SH-SY5Y (cell line): ENCODE measurements around the gene COLEC11.

Experiments used
- GATA2 ChIP-seq: IDR thresholded peaks from 2 replicates; pipeline ENCODE4 v1.6.1; 2011; ENCODE audit warnings: mild to moderate bottlenecking, low read depth, low read length
- GATA3 ChIP-seq: IDR thresholded peaks from 2 replicates; pipeline ENCODE4 v1.6.1; 2011; ENCODE audit warnings: low read depth, mild to moderate bottlenecking, low read length, moderate library complexity

The COLEC11 gene

DNA sequence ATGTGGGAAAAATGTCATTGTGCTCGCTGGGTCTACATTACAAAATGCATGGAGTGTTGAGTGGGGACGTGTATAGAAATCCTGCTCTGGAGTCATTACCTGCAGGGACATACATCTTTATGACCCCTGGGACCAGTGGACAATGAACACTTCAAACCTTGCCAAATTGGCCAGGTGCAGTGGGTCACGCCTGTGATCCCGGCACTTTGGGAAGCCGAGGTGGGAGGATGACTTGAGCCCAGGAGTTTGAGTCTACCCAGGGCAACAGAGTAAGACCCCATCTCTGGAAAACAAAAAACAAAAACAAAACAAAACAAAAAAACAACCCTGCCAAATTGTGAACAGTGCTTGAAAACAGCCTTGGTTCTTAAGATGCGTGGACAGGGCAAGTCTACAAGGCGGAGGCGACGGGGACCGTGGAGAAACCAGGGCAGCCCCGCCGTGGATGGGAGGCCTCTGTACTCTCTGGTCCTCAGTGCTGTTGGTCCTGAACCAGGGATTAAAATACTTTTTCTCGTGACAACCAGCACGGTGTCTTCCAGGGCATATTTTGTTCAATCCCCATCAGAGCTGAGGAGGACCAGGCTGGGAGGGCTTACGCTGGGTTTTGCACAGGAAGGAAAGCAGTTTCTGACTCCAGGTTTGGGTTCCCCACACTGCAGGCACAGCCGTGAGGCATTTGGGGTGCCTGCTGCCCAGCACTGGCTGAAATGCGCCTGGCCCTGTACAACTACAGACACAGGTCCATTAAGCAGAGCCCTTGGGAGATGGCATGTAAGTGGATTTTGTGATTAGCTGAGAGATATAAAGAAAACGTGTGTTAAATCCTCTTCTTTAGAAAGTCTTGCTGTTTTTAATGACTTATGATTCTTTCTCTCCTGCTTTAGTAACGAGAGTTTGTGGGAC lies 13.7 kb downstream of the COLEC11 start:
- TF ChIP-seq GATA3, result no peak
- peak; percentile 33 for TF ChIP-seq GATA2

DNA sequence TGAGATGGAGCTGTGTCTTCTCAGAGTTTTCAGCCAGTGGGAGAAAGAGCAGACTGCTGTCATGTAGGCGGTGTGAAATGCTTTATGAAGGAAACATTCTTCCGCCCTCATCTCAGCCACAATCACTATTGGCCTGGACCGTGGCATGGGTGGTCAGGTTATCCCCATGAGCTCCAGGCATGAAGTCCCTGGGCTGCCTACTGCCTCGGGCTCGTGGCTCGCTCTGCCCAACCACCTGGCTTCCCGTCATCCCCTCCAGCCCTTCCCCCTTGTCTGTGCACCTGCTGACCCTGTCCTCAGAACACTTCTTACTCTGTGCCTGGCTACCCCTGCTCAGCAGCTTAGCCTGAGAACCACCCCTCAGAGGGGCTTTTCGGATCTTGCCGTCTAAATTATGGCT lies 15.5 kb downstream of the COLEC11 start:
- TF ChIP-seq GATA2, result no peak
- no peak for TF ChIP-seq GATA3

DNA sequence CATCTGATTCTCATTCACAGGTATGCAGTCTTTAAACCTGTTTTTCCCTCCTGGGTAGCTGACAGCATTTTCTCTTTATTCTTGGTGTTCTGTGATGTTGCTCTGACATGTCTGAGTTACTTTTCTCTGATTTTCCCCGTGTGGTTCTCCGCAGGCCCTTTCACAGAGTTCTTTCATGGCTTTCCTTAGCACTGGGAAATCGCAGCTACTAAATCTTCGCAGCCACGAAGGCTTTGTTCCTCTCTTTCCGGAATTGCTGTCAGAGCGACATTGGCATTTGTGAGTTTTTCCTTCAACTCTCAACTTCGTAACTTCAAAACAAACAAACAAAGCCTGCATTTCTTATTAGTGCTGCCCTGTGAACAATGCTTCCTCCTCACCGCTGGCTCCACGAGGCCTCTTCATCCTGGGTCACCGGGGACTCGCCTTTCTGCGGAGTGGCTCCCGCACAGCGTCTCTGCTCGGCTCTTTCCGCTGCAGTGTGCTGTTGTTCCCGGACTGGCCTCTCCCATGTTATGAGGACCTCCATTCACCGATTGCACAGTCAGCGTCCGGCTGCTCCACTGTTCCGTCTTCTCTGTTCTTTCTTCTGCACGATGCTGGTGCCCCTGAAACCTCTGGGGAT lies 16.1 kb downstream of the COLEC11 start:
- TF ChIP-seq GATA2, result no peak
- TF ChIP-seq GATA3, result no peak

DNA sequence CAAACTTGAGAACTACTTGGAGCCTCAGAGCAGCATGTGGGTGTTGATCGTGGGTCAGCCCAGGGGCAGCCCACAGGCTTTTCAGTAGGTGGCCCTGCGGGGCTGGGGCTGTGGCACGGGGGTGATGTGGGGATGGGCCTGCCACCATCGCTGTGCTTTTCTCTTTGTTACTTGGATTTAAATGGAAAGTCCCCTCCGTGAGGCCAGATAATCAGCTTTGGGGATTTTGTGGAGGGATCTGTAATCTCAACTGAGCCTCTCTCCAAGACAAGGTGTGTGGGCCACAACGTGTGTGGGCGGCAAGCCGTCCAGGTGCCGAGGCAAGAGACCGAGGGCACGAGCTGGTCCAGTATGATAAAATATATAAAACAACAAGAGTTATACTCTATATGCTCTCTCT lies 16.7 kb downstream of the COLEC11 start:
- TF ChIP-seq GATA2 (no peak), GATA3 (no peak)

DNA sequence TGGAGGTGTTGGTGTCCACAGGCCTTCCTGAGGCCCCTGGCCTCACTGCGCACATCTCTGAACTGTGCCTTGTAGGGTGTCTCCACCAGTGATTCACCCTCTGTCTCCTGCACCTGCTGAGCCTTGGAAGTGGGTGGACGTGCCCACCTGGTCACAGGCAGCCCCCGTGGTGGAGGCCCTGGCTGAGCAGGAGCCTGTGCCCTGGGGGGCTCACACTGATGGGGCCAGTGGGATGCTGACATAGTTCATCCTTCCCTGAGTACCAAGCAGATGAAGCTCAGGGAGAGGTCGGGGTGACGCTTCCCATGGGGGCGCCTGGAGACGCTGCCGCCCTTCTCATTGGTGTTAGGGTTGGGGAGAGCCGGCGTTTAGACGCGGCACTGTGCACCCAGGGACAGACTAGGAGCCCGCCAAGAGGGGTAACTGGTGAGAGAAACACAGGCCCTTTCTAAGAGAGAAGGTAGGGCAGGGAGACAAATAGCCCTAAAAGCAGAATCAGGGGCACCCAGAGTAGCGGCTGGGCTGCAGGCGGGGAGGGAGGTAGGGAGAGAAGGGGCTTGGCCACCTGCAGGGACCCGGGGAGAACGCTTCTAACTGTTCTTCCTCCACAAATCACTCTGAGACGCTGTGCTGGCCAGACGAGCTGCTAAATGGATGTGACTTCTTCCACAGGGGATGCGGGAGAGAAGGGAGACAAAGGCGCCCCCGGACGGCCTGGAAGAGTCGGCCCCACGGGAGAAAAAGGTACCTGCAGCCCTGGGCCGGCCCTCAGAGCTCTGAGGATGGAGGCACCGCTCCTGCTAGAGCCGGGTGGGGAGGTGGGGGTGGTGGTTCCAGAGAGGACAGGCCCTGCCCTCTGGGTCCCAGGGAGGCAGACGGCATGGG lies 18.0 kb downstream of the COLEC11 start:
- TF ChIP-seq GATA3 (no peak), GATA2 (no peak)

DNA sequence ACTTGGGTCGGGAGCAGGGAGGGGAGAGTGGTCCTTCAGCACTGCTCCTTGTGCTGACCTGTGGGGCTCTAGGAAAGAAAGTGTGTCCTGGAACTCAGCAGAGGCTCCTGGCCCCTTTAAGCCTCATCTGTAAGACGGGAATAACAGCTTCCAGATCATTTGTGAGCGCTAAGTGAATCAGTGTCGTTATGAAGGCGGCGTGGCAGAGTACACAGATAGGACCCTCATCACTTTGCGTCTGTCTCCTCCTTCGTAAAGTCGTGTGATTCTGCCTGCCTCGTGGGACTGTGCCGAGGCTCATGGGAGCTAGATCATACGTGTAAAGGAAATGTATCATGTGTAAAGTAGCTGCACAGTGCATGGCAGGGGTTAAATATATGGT lies 18.6 kb downstream of the COLEC11 start:
- TF ChIP-seq GATA3, result no peak
- TF ChIP-seq GATA2, result no peak

DNA sequence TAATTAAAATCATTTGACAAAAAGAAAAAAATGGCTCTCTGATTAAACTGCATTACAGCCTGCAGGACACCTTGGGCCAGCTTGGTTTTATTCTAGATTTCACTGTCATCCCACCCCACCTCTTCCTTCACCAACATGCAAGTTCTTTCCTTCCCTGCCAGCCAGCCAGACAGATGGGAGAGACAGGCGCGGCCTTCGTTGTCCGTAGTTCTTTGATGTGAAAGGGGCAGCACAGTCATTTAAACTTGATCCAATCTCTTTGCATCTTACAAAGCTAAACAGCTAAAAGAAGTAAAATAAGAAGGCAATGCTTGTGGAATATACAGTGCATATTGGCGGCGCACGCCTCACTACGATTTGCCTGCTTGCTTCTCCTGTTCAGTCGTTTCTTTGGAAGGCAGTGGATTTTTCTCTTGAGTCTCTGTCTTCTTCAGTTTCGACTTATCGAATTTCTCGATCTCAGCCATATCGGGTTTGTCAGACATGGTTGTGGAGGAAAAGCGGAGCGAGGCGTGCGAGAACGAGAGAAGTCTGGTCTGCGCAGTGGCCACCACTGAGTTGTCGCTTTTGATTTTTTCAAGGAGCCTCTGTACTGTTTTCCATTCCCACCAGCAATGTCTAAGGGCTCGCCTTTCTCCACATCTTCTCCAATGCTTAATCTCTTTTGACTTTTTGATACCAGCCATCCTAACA lies 22.4 kb downstream of the COLEC11 start:
- TF ChIP-seq GATA3 (no peak), GATA2 (no peak)

DNA sequence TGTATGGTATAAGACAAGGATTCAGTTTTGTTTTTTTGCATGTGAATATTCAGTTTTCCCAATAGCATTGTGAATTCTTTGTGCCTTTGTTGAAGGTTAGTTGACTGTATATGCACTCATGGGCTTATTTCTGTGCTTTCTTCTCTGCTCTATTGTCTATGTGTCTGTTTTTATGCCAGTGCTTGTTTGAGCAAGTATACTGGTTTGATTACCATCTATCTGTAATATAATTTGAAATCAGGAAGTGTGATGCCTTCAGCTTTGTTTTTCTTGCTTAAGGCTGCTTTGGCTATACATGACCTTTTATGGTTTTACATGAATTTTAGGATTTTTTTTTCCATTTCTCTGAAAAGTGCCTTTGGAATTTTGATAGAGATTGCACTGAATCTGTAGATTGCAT lies 23.5 kb downstream of the COLEC11 start:
- TF ChIP-seq GATA2 (no peak), GATA3 (peak; percentile 69)

DNA sequence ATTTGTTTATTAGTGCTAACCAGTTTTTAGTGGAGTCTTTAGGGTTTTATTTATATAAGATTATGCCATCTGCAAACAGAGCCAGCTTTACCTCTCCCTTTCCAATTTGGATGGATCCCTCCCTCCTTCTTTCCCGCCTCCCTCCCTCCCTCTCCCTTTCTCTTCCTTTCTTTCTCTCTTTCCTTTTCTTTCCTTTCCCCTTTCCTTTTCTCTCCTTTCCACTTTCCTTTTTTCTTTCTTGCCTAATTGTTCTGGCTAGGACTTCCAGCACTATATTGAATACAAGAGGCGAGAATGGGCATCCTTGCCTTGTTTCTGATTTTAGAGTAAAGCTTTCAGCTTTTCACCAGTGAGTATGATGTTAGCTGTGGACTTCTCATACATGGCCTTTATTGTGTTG lies 24.1 kb downstream of the COLEC11 start:
- TF ChIP-seq GATA2 (no peak), GATA3 (no peak)

DNA sequence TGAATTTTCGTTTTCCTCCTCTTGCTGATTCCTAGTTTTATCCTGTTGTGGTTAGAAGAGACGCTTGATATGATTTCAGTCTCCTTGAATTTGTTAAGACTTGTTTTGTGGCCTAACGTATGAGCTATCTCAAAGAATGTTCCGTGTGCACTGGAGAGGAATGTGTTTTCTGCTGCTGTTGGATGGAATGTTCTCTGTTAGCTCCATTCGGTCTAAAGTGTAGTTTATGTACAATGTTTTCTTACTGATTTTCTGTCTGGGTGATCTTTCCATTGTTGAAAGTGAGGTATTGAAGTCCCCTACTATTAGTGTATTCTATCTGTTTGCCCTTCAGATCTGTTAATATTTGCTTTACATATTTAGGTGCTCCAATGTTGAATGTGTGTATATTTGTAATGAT lies 25.9 kb downstream of the COLEC11 start:
- no peak for TF ChIP-seq GATA3
- TF ChIP-seq GATA2, result no peak

DNA sequence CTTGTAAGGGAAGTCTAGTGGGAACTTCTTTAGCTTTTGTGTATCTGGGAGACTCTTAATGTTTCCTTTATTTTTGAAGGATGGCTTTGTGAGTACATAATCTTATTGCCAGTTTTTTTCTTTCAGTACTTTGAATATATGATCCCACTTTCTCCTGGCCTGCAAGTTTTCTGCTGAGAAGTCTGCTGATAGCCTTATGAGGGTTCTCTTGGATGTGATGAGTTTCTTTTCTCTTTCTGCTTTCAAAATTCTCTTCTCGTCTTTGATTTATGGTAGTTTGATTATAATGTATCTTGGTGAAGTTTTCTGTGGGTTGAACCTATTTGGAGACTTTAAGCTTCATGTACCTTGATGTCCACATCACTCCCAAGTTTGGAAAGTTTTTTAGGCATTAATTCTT lies 28.1 kb downstream of the COLEC11 start:
- TF ChIP-seq GATA2, result no peak
- TF ChIP-seq GATA3, result no peak

DNA sequence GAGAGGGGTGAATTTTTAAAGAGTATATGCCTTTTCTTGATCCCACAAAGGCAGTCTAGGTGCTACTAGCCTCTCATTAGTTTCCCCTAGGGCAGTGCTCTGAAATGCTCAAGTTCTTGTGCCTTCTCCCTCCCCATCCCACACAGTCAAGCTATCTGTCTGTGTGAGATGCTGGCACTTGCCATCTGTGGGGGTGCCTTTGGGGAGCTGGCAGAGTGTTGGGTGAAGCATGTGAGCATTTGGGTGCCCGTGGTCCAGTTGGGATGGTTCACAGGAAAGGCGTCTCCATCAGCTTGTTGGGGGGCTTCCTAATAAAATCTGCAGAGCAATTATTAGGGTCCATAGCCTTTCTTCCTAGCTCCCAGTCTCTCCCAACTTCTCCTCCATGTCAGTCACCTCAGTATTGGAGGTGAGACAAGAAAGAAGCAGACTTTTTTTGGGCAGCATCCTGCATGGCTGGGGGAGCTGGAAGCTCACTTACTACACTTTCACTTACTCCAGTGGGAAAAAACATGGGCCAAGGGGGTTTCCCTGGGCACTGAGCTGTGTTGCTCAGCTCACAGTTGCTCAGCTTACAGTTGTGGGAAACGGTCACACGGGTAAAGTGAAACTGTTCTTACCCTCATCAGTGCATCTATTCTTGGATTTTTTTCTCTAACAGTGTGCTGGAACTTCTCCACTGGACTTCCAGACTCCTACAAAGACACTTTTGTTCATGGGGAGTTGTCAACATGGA lies 29.3 kb downstream of the COLEC11 start:
- TF ChIP-seq GATA2, result no peak

DNA sequence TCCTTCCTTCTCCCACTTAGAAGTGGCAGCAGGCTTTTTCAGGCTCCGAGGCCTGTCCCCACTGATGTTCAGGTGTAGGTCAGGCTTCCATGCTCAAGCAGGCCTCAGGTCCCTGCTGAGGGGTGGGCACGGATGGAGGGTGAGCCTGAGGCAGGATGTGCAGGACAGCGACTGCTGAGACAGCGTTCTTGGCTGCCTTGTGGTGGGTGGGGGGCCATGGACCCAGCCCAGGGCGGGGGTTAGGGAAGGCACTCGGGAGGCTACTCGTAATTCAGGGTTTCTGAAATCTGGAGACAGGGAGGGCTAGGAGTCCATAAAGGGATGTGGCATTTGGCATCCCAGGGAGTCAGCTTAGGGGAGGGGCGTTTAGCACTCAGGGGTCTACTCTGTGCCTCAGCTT lies 30.3 kb downstream of the COLEC11 start:
- TF ChIP-seq GATA3 (no peak), GATA2 (no peak)
